Neuronal stem cell (in vitro differentiated cells): ENCODE measurements around the gene SLC10A7. TPM values are rescaled to one million over a fixed set of nuclear protein-coding genes. Genes with fewer than 3 reads are reported as not detected.

Experiments
- DNase-seq: peaks from one replicate; pipeline ENCODE4 v3.0.0-alpha.2; 2013; ENCODE audit warnings: low spot score
- H2AFZ ChIP-seq: one replicate; pipeline ENCODE4 v1.6.1; 2013; ENCODE audit warnings: mild to moderate bottlenecking, low read length, inconsistent platforms
- H2AK5ac ChIP-seq: 2 replicates; pipeline ENCODE4 v1.6.1; 2013; ENCODE audit warnings: low read depth, mild to moderate bottlenecking, inconsistent platforms, low read length, moderate library complexity, mixed read lengths
- H2BK120ac ChIP-seq: 2 replicates; pipeline ENCODE4 v1.6.1; 2013; ENCODE audit warnings: low read depth, mild to moderate bottlenecking, inconsistent platforms, low read length, moderate library complexity, mixed read lengths
- H2BK12ac ChIP-seq: one replicate; pipeline ENCODE4 v1.6.1; 2013; ENCODE audit warnings: low read length, inconsistent platforms
- H2BK15ac ChIP-seq: 2 replicates; pipeline ENCODE4 v1.6.1; 2013; ENCODE audit warnings: mild to moderate bottlenecking, low read length, inconsistent platforms, mixed read lengths
- H2BK5ac ChIP-seq: one replicate; pipeline ENCODE4 v1.6.1; 2013; ENCODE audit warnings: inconsistent platforms, mild to moderate bottlenecking, low read length, moderate library complexity
- H3K14ac ChIP-seq: one replicate; pipeline ENCODE4 v1.6.1; 2013; ENCODE audit warnings: low read length, inconsistent platforms
- H3K18ac ChIP-seq: 2 replicates; pipeline ENCODE4 v1.6.1; 2013; ENCODE audit warnings: low read length, inconsistent platforms
- H3K23ac ChIP-seq: 2 replicates; pipeline ENCODE4 v1.6.1; 2013; ENCODE audit warnings: low read depth, mild to moderate bottlenecking, mixed read lengths, low read length, inconsistent platforms; ENCODE audit not compliant: poor library complexity
- H3K27ac ChIP-seq: replicated peaks from 3 replicates; pipeline ENCODE4 v1.5.1; 2013; ENCODE audit warnings: low read length, inconsistent platforms
- H3K27me3 ChIP-seq, 3 experiments: 2 replicates each; pipeline ENCODE4 v1.6.1; 2013; ENCODE audit warnings: low read length in 3 of 3, mild to moderate bottlenecking in 2 of 3, inconsistent platforms in 1 of 3, low read depth in 1 of 3, mixed read lengths in 1 of 3, moderate library complexity in 1 of 3; ENCODE audit not compliant: control insufficient read depth in 3 of 3, insufficient read depth in 3 of 3
- H3K36me3 ChIP-seq, 2 donors: replicated peaks in 1 of 2; 2 replicates each; pipeline ENCODE4 v1.6.1; 2013; ENCODE audit warnings: low read length in 2 of 2; ENCODE audit not compliant: control insufficient read depth in 2 of 2, insufficient read depth in 2 of 2
- H3K4ac ChIP-seq: 2 replicates; pipeline ENCODE4 v1.6.1; 2013; ENCODE audit warnings: inconsistent platforms, mild to moderate bottlenecking, low read length, moderate library complexity
- H3K4me1 ChIP-seq, 2 donors: 1 replicate in 1 of 2; 2 replicates in 1 of 2; pipeline ENCODE4 v1.6.1; 2013; ENCODE audit warnings: low read length in 2 of 2, low read depth in 1 of 2; ENCODE audit not compliant: control insufficient read depth in 2 of 2, insufficient read depth in 1 of 2
- H3K4me2 ChIP-seq: one replicate; pipeline ENCODE4 v1.6.1; 2013; ENCODE audit warnings: mild to moderate bottlenecking, low read length, inconsistent platforms; ENCODE audit not compliant: insufficient read depth, poor library complexity, severe bottlenecking
- H3K4me3 ChIP-seq, 2 donors: 2 replicates each; pipeline ENCODE4 v1.5.1; 2013; ENCODE audit warnings: low read length in 2 of 2, mild to moderate bottlenecking in 2 of 2, inconsistent platforms in 1 of 2, moderate library complexity in 1 of 2
- H3K79me1 ChIP-seq: one replicate; pipeline ENCODE4 v1.6.1; 2013; ENCODE audit warnings: low read depth, mild to moderate bottlenecking, inconsistent platforms, low read length, moderate library complexity
- H3K9ac ChIP-seq: one replicate; pipeline ENCODE4 v1.6.1; 2013; ENCODE audit warnings: mild to moderate bottlenecking, low read depth, low read length, inconsistent platforms; ENCODE audit not compliant: poor library complexity
- H3K9me3 ChIP-seq, 2 donors: replicated peaks in 1 of 2; 2 replicates each; pipeline versions ENCODE3 to v1.6.1; 2013; ENCODE audit warnings: low read length in 2 of 2, mild to moderate bottlenecking in 2 of 2, inconsistent platforms in 1 of 2, low read depth in 1 of 2, mixed read lengths in 1 of 2, moderate library complexity in 1 of 2; ENCODE audit not compliant: control insufficient read depth in 2 of 2, insufficient read depth in 1 of 2
- H4K8ac ChIP-seq: one replicate; pipeline ENCODE4 v1.6.1; 2013; ENCODE audit warnings: low read depth, mild to moderate bottlenecking, inconsistent platforms, low read length, moderate library complexity
- H4K91ac ChIP-seq: one replicate; pipeline ENCODE4 v1.6.1; 2013; ENCODE audit warnings: low read length, low read depth, mild to moderate bottlenecking, inconsistent platforms; ENCODE audit not compliant: poor library complexity
- WGBS, 2 donors: extraction: QIAGEN DNeasy Blood & Tissue Kit; methylation state at CpG; one replicate each; pipeline ENCODE4 v1.1.7; 2013; ENCODE audit warnings: missing lambda C conversion rate in 2 of 2, mixed read lengths in 1 of 2; ENCODE audit not compliant: insufficient read length in 2 of 2, insufficient replicate concordance in 1 of 2; ENCODE audit errors: extremely low coverage in 2 of 2; 5-methylcytosine and 5-hydroxymethylcytosine counted together
- polyA plus RNA-seq, 2 experiments: library from polyadenylated mRNA; stranded (reverse); fragments of 200-250 nt; gene quantifications; one replicate each; pipeline ENCODE4 v1.2.3, GENCODE V29; 2013

The SLC10A7 gene
- polyA plus RNA-seq (2013, experiment 1 of 2) = 4.9 TPM
- 4.6 TPM for polyA plus RNA-seq (2013, experiment 2 of 2)

- Histone ChIP-seq H3K4me1 (peaks cover 2 to 6% of the 10 kb centered on the region in 2 donors), H3K9ac (peak within 1 kb of the TSS; percentile 91), H2BK5ac (peak within 1 kb of the TSS; percentile 95), H3K9me3 (no peaks in the 10 kb centered on the region), H3K18ac (peak within 1 kb of the TSS; percentile 97), H3K36me3 (no peaks in the 10 kb centered on the region), H3K79me1 (no peaks in the 10 kb centered on the region), H2BK15ac (peak within 1 kb of the TSS; percentile 85), H4K8ac (peak within 1 kb of the TSS; percentile 82), H3K4me2 (peak within 1 kb of the TSS; percentile 82), H3K27ac (peak within 1 kb of the TSS; percentile 69), H4K91ac (no peak within 1 kb of the TSS), H2AK5ac (no peak within 1 kb of the TSS), H2BK12ac (peak within 1 kb of the TSS; percentile 73), H3K14ac (peak within 1 kb of the TSS; percentile 71), H3K23ac (peak within 1 kb of the TSS; percentile 89), H3K4me3 (peak within 1 kb of the TSS; percentile 85 to 92), H3K4ac (no peak within 1 kb of the TSS), H3K27me3 (peaks cover 0 to 2% (median 0%) of the 10 kb centered on the region in 3 experiments), H2BK120ac (no peak within 1 kb of the TSS), H2AFZ (peak within 1 kb of the TSS; percentile 100)
- DNase-seq = peak; percentile 69
- WGBS, 2 donors = no CpG with 5 or more reads among the region's 30 CpGs
Measured at GRCh38 chr4:146521541-146522097, at the start of gene SLC10A7. TSS of gene SLC10A7 (minus strand) at chr4:146521940. CDS start at chr4:146521717, 223 bp downstream.

GRCh38 chr4:146567396-146567795 is 45.7 kb upstream of the SLC10A7 start:
- Histone ChIP-seq H4K8ac (no peak overlapping the region), H3K4me1 (peaks cover 0 to 2% of the 10 kb centered on the region in 2 donors), H3K9ac (no peak overlapping the region), H3K4me3 (no peak overlapping the region), H3K4me2 (no peak overlapping the region), H2BK5ac (no peak overlapping the region), H2BK12ac (no peak overlapping the region), H3K79me1 (no peaks in the 10 kb centered on the region), H2BK120ac (no peak overlapping the region), H3K18ac (no peak overlapping the region), H3K27ac (no peak overlapping the region), H3K36me3 (no peaks in the 10 kb centered on the region), H3K4ac (no peak overlapping the region), H3K9me3 (no peaks in the 10 kb centered on the region), H4K91ac (no peak overlapping the region), H3K27me3 (no peaks in the 10 kb centered on the region), H3K23ac (no peak overlapping the region), H3K14ac (no peak overlapping the region), H2AFZ (peak overlapping the region; percentile 58), H2AK5ac (no peak overlapping the region), H2BK15ac (no peak overlapping the region)
- no CpG with 5 or more reads among the region's 2 CpGs for WGBS, 2 donors
- no peak for DNase-seq

- no peak overlapping the region for H2BK120ac ChIP-seq
Measured at GRCh38 chr4:146564492-146564891, 42.8 kb upstream of the SLC10A7 start.

GRCh38 chr4:146550161-146550560 is 28.4 kb upstream of the SLC10A7 start:
- no peak overlapping the region for H3K27ac ChIP-seq
- DNase-seq = no peak
- H3K9me3 ChIP-seq = no peaks in the 10 kb centered on the region
- no peak overlapping the region for H3K14ac ChIP-seq
- H3K4me3 ChIP-seq = no peak overlapping the region
- no peak overlapping the region for H3K23ac ChIP-seq
- H3K27me3 ChIP-seq = no peaks in the 10 kb centered on the region
- WGBS, 2 donors = no CpG with 5 or more reads among the region's 3 CpGs
- no peak overlapping the region for H2BK15ac ChIP-seq
- H3K4me2 ChIP-seq = no peak overlapping the region
- H3K9ac ChIP-seq = no peak overlapping the region
- no peak overlapping the region for H3K18ac ChIP-seq
- H3K4me1 ChIP-seq = no peaks in the 10 kb centered on the region
- no peak overlapping the region for H2BK5ac ChIP-seq
- no peak overlapping the region for H2AFZ ChIP-seq
- H4K8ac ChIP-seq = no peak overlapping the region
- no peak overlapping the region for H2BK120ac ChIP-seq
- H2AK5ac ChIP-seq = no peak overlapping the region
- no peaks in the 10 kb centered on the region for H3K36me3 ChIP-seq
- no peak overlapping the region for H3K4ac ChIP-seq
- H4K91ac ChIP-seq = no peak overlapping the region
- no peaks in the 10 kb centered on the region for H3K79me1 ChIP-seq
- H2BK12ac ChIP-seq = no peak overlapping the region

More at GRCh38 chr4:146564492-146564891, 42.8 kb upstream of the SLC10A7 start:
- DNase-seq = no peak
- peaks cover 0 to 2% of the 10 kb centered on the region in 2 donors for H3K9me3 ChIP-seq
- peaks cover 0 to 2% of the 10 kb centered on the region in 2 donors for H3K4me1 ChIP-seq
- H4K8ac ChIP-seq = no peak overlapping the region
- no peaks in the 10 kb centered on the region for H3K36me3 ChIP-seq
- H3K79me1 ChIP-seq = no peaks in the 10 kb centered on the region
- H3K18ac ChIP-seq = no peak overlapping the region
- H3K4me3 ChIP-seq = no peak overlapping the region
- no peak overlapping the region for H3K23ac ChIP-seq
- no peak overlapping the region for H3K27ac ChIP-seq
- no peak overlapping the region for H3K4me2 ChIP-seq
- H2AK5ac ChIP-seq = no peak overlapping the region
- no peak overlapping the region for H3K4ac ChIP-seq
- no peak overlapping the region for H2AFZ ChIP-seq
- no peak overlapping the region for H3K9ac ChIP-seq
- H3K14ac ChIP-seq = no peak overlapping the region
- H2BK5ac ChIP-seq = no peak overlapping the region
- H2BK12ac ChIP-seq = no peak overlapping the region
- WGBS, 2 donors = no CpG with 5 or more reads among the region's 3 CpGs
- H4K91ac ChIP-seq = no peak overlapping the region
- no peaks in the 10 kb centered on the region for H3K27me3 ChIP-seq
- no peak overlapping the region for H2BK15ac ChIP-seq
